Femur (tissue), 1 donor: ENCODE results near the gene TMEM135.

Experiments
- DNase-seq: peaks from one replicate; pipeline ENCODE4 v3.0.0-alpha.2; 2017

TMEM135 gene

DNA sequence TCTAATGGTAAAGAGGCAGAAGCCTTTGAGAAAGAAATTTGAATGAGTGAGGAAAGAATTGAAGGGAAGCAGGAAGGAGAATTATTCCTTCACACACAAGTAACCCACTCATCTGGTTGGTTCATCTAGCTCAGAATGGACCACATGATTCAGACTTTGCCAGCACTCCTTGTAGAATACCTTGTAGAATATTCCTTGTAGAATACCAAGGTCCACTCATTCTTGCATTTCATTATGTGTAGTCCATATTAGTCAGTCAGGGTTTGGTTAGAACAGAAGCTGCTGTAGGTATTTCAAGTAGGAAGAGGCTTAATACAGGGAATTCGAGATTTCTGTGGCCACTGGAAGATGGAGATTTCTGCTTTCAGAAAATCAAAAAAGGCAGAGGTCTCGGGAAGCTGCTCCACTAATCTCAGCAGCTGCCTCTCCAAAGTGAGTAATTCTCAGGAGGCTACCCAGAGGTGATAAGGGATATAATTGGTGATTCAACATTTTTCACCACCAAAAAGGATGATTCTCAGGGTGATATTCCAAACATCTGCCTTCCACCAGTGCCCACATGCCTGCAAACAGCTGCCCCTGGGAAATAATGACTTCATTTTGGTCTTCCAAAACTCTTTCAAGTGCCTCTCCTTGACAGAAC, 329.1 kb downstream of the TMEM135 start:
- no peak for DNase-seq

GRCh38 chr11:87368151-87368550, 330.4 kb downstream of the TMEM135 start:
- DNase-seq: no peak

DNA sequence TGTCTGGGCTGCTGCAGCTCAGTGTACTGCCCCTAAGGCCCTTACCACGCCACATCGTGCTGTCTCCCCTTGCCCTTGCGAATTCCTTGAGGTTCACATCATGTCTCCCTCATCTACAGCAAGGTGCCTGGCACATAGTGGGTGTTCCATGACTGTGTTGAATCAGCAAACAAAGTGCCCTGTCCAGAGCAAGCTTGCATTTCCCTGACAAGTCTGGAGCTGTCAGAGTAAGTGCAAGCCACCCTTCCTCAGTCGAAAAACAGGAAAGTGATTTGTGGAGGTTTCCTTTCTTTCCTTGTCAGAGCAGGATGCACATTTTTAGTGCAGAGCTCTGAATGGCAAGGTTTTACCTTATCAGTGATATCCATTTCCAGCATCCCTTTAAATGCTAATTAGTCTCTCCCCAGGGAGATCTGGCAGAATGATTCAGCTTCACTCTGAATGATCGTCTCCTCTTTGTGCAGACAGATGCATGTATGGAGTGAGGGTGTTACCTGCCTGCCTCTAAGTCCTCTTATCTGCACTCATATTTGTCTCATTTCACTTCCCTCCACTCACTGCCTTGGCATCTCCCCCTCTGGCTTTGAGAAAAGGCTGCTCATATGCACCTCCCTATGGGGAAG, 331.2 kb downstream of the TMEM135 start:
- DNase-seq: no peak

DNA sequence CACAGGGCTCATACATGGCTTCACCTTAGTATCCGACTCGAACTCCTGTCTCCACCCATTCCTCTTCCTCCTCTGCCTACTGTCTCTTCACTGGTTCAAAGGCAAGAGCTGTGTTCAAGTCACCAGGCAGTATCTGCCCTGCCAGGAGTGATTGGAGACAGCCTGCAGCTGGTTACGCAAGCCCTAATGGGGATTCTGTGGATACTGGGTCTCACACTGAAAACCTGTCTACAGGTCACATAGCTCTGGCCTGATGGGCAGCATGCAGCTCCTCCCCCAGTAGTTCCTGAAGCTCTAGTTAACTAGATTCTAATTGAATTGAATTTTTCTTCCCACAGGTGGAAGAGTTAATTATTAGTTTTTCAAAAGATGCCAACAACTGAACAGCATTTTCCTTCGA, 332.2 kb downstream of the TMEM135 start:
- no peak for DNase-seq

DNA sequence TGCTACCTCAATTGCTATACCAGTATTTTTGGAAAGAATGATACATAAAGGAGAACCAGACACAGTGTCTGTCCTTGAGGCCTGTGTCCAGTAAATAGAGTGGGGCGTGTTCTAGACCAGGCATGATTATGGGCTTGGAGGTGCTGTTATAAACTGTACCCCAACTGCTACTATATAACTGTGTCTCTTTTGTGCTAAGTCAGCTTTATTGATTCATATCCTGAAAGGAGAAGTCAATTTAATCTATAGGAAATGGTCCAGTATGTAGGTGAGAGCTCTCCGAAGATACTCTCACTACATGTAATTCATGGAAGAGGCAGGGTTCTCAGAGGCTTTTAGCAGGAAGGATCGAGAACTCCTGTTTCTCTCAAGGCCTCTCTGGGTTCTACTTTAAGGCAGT, 334.3 kb downstream of the TMEM135 start:
- no peak for DNase-seq
